ENCODE data around the gene QRFP.

The QRFP gene

DNA sequence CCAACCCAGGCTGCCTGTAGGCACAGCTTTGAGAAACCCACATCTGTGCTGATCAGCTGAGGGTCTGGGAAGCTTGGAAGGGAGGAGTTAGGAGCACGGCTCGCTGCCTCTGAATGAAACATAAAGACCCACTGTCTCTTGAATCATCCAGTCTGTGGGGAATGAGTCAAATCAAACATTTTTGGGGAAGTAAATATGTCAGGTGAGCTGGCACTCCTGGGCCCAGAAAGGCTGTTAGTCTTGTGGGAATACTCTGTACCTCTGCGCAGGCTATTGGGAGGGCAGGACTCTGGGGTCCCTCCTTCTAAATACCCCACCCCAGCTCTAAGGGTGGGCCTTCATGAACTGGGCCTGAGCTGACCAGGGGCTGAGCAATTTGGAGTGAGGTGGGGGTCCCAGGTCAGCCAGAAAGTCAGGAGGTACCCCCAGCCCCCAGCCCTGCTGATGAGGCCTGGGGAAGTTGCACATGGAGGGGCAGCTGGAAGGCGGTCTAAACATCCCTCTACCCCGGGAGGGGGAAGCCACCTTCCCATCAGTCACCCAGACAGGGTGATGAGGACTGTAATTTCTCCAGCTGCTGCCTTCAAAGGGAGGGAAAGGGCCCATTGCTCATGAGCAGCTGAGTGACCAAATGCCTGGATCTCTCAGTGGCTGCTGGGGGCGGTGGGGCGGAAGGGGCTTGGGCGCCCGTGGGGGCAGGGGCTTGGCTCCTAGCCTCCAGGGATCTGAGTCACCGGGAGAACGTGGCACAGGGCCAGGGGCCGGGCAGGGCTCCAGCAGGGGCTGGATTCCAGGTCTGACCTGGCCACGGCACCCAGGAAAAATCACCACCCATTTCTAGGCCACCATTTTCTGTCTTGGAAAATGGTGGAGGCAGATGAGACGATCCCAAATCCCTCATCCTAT is 31.6 kb upstream of the QRFP start (continued):
- TF ChIP-seq ZNF302 (tag by site-specific recombination; IDR thresholded peaks at IDR 0.05; ENCODE audit: low read depth): no peak
- TF ChIP-seq ZNF596 (tag by site-specific recombination; IDR thresholded peaks at IDR 0.05): no peak
- TF ChIP-seq, protein P1, sequence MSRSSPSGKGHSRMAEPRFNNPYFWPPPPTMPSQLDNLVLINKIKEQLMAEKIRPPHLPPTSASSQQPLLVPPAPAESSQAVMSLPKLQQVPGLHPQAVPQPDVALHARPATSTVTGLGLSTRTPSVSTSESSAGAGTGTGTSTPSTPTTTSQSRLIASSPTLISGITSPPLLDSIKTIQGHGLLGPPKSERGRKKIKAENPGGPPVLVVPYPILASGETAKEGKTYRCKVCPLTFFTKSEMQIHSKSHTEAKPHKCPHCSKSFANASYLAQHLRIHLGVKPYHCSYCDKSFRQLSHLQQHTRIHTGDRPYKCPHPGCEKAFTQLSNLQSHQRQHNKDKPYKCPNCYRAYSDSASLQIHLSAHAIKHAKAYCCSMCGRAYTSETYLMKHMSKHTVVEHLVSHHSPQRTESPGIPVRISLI (tag by site-specific recombination; IDR thresholded peaks at IDR 0.05): no peak
- TF ChIP-seq, protein P2, sequence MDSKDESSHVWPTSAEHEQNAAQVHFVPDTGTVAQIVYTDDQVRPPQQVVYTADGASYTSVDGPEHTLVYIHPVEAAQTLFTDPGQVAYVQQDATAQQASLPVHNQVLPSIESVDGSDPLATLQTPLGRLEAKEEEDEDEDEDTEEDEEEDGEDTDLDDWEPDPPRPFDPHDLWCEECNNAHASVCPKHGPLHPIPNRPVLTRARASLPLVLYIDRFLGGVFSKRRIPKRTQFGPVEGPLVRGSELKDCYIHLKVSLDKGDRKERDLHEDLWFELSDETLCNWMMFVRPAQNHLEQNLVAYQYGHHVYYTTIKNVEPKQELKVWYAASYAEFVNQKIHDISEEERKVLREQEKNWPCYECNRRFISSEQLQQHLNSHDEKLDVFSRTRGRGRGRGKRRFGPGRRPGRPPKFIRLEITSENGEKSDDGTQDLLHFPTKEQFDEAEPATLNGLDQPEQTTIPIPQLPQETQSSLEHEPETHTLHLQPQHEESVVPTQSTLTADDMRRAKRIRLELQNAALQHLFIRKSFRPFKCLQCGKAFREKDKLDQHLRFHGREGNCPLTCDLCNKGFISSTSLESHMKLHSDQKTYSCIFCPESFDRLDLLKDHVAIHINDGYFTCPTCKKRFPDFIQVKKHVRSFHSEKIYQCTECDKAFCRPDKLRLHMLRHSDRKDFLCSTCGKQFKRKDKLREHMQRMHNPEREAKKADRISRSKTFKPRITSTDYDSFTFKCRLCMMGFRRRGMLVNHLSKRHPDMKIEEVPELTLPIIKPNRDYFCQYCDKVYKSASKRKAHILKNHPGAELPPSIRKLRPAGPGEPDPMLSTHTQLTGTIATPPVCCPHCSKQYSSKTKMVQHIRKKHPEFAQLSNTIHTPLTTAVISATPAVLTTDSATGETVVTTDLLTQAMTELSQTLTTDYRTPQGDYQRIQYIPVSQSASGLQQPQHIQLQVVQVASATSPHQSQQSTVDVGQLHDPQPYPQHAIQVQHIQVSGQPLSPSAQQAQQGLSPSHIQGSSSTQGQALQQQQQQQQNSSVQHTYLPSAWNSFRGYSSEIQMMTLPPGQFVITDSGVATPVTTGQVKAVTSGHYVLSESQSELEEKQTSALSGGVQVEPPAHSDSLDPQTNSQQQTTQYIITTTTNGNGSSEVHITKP (tag by site-specific recombination; IDR thresholded peaks at IDR 0.05): no peak
- no peak for TF ChIP-seq IKZF3 (tag by site-specific recombination; IDR thresholded peaks at IDR 0.05)
- TF ChIP-seq ZNF266 (tag by site-specific recombination; IDR thresholded peaks at IDR 0.05; ENCODE audit: low read depth): no peak
- no peak for TF ChIP-seq ZNF843 (tag by site-specific recombination; IDR thresholded peaks at IDR 0.05)
- no peak for TF ChIP-seq GFI1B (tag by site-specific recombination; IDR thresholded peaks at IDR 0.05)
- TF ChIP-seq ZNF549 (tag by site-specific recombination; IDR thresholded peaks at IDR 0.05): no peak
- peak; percentile 40; the same call in 1 of the 2 replicates for TF ChIP-seq YY2 (tag by site-specific recombination; IDR thresholded peaks at IDR 0.05)
- TF ChIP-seq SP2 (tag by site-specific recombination; IDR thresholded peaks at IDR 0.05): peak; percentile 16
- TF ChIP-seq GLIS2 (tag by site-specific recombination; IDR thresholded peaks at IDR 0.05): peak; percentile 67; the same call in 1 of the 2 replicates
- TF ChIP-seq ZNF555 (tag by site-specific recombination; conservative IDR thresholded peaks at IDR 0.05): no peak
- no peak for TF ChIP-seq ZBTB49 (tag by site-specific recombination; IDR thresholded peaks at IDR 0.05; ENCODE audit: low read depth)
- TF ChIP-seq, protein P3, sequence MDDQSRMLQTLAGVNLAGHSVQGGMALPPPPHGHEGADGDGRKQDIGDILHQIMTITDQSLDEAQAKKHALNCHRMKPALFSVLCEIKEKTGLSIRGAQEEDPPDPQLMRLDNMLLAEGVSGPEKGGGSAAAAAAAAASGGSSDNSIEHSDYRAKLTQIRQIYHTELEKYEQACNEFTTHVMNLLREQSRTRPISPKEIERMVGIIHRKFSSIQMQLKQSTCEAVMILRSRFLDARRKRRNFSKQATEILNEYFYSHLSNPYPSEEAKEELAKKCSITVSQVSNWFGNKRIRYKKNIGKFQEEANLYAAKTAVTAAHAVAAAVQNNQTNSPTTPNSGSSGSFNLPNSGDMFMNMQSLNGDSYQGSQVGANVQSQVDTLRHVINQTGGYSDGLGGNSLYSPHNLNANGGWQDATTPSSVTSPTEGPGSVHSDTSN (CRISPR knock-in tag; IDR thresholded peaks at IDR 0.05): no peak
- TF ChIP-seq SP7 (tag by site-specific recombination; IDR thresholded peaks at IDR 0.05): peak; percentile 79
- no peak for TF ChIP-seq MEIS1 (CRISPR knock-in tag; IDR thresholded peaks at IDR 0.05; ENCODE audit: borderline replicate concordance)
- TF ChIP-seq KLF1 (tag by site-specific recombination; IDR thresholded peaks at IDR 0.05): no peak
- TF ChIP-seq, protein P4, sequence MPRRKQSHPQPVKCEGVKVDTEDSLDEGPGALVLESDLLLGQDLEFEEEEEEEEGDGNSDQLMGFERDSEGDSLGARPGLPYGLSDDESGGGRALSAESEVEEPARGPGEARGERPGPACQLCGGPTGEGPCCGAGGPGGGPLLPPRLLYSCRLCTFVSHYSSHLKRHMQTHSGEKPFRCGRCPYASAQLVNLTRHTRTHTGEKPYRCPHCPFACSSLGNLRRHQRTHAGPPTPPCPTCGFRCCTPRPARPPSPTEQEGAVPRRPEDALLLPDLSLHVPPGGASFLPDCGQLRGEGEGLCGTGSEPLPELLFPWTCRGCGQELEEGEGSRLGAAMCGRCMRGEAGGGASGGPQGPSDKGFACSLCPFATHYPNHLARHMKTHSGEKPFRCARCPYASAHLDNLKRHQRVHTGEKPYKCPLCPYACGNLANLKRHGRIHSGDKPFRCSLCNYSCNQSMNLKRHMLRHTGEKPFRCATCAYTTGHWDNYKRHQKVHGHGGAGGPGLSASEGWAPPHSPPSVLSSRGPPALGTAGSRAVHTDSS (tag by site-specific recombination; IDR thresholded peaks at IDR 0.05): no peak
- TF ChIP-seq ZNF747 (tag by site-specific recombination; IDR thresholded peaks at IDR 0.05): no peak
- no peak for TF ChIP-seq ZSCAN16 (tag by site-specific recombination; IDR thresholded peaks at IDR 0.05)
- no peak for TF ChIP-seq ZNF214 (tag by site-specific recombination; IDR thresholded peaks at IDR 0.05; ENCODE audit: borderline replicate concordance)
- no peak for TF ChIP-seq ZNF221 (tag by site-specific recombination; IDR thresholded peaks at IDR 0.05; ENCODE audit: borderline replicate concordance)
- 0 out of 2 replicates have a peak, but pooled peaks have one; percentile 53 for TF ChIP-seq ZNF660 (tag by site-specific recombination; IDR thresholded peaks at IDR 0.05)
- no peak for TF ChIP-seq ZNF114 (tag by site-specific recombination; IDR thresholded peaks at IDR 0.05)
- no peak for TF ChIP-seq YY1 (tag by site-specific recombination; IDR thresholded peaks at IDR 0.05)
- TF ChIP-seq ZNF624 (tag by site-specific recombination; IDR thresholded peaks at IDR 0.05): no peak
- TF ChIP-seq GLIS1 (tag by site-specific recombination; IDR thresholded peaks at IDR 0.05): peak; percentile 45; the same call in 1 of the 2 replicates
- no peak for TF ChIP-seq KLF8 (tag by site-specific recombination; IDR thresholded peaks at IDR 0.05)
- TF ChIP-seq ZNF792 (tag by site-specific recombination; IDR thresholded peaks at IDR 0.05): no peak
- TF ChIP-seq ZNF623 (tag by site-specific recombination; IDR thresholded peaks at IDR 0.05): no peak

Measured in HEK293 (cell line).